HG03280 (cell line): ENCODE measurements around the gene MED7.

Experiments
- ATAC-seq: cut with Tn5 transposase; IDR thresholded peaks from one replicate; pipeline ENCODE4 v1.9.1; 2021; ENCODE audit warnings: mild to moderate bottlenecking, moderate library complexity; ENCODE audit not compliant: unreplicated experiment

Gene MED7

DNA sequence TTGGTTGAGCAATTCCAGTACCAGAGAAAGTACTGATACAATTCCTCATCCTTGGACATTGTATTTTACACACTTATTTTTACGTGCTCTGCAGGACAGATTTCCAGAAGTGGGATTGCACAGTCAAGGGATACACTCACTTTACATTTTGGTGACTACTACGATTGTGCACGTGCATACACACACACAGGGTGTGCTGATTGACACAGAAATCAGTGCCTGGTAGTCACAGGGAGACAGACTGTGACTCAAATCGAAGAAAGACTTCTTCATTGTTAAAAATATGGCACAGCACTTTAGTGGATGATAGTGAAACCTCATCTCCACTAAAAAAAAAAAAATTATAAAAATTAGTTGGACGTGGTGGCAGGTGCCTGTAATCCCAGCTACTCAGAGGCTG, 21.9 kb upstream of the MED7 start:
- ATAC-seq: no peak

DNA sequence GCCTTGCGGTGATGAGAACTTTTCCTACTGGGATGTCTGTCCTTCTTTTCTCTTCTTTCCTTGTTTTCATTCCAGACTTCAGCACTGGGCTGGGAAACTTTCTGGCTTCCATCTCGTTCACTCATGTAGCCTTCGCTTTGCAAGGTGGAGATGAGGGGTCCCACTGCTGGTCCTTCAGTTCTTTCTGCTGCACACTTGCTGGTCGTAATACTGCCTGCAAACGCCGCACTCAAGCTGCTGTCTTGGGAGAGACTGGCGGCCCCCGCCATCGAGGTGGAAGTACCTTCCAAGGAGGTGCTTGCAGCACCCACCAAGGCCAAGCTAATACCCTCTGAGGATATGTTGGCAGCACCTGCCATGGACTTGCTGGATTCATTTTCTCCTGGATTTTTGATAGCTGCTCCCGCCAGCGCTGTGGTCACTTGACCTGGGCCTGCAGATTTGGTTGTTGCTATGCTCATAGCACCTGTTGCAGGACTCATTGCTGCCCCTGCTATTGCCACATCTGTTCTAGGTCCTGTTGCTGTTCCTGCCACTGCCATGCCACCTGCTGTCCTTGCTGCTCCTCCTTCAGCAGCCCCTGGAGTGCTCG, 20.4 kb upstream of the MED7 start:
- ATAC-seq: no peak

DNA sequence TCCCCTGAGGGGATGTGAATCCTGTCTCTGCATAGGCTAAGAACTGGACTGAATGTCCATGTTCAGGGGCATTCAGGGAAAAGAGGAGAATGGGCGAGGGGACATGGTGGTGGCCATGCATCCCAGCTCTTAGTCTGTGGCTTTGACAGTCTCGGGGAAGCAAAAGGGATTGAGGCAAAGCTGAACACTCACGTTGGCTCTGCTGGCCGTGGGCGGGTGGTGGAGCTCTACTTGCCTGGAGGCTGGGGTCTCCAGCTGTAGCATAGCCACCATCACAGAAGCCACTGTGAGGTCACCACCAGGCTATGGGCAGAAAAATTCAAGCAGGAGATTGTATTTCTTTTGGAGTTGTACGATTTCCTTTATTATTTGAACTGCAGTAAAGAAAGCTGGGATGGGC, 19.3 kb upstream of the MED7 start:
- no peak for ATAC-seq

DNA sequence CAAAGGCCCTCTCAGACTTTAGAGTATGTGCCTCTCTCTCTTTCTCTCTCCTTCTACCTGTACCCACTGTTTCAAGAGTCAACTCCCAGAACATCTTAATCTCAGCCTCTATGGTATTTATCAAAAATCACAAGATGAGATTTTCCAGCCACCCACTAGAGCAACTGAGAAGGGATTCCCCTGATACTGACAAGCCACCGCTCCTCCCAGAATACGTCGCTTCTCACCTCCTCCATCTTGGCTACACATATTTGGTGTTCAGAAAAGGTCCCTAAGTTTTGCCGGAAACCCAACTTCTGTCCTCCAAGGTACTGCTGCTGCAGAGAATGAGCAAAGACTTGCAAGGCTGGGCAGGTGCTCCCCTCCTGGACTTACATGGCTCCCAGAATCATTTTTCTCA, 17.3 kb upstream of the MED7 start:
- no peak for ATAC-seq

DNA sequence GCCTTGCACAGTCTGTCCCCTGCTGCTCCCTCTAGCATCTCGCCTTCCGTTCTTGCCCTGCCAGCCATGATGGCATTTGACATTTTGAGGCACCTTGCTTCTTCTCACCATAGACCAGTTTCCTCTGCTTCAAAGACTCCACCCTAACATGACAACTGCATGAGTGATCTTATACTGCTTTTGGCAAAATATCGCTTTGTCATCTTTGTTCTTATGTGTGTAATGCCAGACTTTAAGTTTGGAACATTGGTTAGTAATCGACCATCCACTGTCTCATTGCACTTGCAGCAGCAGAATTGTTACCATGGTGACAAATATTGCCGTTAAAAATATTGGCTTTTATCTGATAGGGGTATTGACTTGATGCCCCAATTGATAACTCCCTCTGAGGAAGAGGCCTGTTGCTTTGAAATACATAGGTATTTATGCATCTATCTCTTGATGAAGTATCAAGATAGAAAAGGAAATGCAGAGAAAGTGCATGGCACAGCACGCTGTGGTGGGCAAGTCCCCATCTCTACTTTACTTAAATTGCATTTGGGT, 16.6 kb upstream of the MED7 start:
- no peak for ATAC-seq

DNA sequence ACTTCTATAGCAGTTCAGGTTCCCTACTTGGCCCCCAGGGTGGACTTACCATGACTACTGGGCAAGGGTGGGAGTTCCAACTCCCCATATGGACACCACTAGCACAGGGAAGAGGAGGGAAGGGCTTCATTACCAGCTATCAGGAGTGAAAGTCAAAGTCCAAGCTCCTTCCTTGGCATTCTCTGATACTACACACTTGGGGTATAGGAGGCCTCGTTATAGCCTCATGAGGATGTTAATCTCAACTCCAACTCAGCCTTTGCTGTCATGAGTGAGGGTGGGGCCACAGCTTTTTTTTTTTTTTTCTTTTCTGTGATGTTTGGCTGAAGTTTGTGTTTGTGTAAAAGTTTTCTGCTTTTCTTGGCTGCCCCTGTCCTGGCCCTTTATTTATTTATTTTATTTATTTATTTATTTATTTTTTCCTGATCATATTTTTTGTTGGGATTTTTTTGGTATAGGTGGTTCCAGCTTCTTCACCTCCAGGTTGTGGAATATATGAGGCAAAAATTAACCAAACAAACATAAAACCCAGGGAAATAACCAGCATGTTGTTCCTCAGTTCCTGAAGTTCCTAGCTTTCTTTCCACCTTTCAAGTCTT, 14.7 kb upstream of the MED7 start:
- no peak for ATAC-seq

DNA sequence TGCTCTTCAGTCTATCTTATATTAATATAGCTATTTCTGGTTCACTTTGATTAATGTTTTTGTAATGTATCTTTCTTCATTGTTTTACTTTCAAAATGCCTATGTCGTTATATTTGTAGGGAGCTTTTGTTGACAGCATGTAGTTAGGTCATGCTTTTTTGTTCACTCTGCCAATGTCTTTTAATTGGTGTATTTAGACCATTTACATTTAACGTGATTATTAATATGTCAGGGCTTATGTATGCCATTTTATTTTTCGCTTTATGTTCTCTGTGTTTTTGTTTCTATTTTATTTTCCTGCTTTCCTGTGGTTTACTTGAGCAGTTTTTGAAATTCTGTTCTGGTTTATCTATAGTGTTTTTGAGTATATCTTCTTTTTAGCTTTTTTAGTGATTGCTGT, 12.6 kb upstream of the MED7 start:
- ATAC-seq: no peak

DNA sequence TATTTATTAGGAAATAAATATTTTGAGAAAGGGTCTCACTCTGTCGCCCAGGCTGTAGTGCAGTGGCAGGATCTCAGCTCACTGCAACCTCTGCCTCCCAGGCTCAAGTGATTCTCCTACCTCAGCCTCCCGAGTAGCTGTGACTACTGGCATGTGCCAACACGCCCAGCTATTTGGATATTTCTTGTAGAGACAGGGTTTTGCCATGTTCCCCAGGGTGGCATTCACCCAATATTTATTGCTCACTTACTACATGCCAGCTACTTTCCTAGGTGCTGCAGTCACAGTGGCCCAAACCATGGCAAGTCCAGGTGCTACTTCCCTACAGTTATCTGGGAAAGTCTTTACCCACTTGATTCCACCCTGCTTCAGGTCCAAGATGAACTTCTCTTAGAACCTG, 8.3 kb upstream of the MED7 start:
- no peak for ATAC-seq

DNA sequence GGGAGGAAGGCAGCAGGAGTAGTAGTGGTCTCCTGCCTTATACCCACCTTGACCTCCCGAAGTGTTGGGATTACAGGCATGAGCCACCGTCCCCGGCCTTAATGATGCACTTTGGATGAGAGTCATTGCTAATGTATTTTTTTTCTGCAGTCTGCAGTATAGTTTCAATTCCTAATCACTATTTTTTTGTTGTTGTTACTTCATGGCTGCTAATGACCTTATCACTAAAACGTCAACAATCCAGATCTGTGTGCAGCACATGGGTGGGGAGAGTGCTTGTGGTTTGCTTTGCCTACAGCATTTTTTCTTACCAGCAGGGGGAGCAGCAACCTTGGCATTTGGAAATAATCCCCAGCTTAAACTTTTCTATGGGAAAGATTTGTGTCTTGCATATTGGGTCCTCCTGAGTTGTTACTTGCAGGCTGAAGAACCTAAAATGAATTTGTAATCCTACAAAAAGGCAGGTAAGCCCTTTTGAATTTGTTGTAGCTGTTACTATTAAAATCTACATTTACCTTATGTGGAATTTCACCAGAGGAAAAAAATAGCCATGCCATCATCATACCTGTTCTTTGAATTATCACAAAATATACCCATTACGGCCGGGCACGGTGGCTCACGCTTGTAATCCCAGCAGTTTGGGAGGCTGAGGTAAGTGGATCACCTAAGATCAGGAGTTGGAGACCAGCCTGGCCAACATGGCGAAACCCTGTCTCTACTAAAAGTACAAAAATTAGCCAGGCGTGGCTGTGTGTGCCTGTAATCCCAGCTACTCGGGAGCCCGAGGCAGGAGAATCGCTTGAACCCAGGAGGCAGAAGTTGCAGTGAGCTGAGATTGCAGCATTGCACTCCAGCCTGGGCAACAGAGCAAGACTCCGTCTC, 6.3 kb upstream of the MED7 start:
- peak; percentile 84 for ATAC-seq

DNA sequence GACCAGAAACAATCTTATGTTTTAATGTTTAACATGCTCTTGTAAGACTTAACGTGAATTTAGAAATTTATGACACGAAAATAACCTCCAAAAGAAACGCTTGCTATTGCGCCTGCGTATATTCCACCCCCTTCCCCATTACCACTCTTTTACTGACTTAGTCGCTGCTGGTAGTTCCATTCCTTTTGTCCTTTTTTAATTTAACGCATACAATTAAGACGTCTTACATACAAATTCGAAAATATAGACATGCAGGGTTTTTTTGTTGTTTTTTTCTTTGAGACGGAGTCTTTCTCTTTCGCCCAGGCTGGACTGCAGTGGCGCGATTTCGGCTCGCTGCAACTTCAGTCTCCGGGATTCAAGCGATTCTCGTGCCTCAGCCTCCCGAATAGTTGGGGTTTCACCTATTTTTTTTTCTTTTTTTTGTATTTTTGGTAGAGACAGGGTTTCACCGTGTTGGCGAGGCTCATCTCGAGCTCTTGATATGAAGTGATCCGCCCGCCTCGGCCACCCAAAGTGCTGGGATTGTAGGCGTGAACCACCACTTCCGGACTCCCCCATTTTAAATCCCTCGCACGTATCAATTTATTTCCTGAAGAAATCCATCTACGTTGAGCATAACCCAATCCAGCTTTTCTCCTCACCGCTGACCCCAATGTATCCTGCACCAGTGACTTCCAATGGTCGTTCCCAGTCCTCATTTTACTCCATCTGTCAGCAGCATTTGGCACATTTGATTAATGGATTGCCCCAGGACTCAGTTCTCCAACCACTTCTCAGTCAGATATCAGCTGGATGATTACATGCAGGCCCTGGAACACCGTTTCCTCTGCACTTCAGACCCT, 684 bp upstream of the MED7 start:
- peak; percentile 40 for ATAC-seq

DNA sequence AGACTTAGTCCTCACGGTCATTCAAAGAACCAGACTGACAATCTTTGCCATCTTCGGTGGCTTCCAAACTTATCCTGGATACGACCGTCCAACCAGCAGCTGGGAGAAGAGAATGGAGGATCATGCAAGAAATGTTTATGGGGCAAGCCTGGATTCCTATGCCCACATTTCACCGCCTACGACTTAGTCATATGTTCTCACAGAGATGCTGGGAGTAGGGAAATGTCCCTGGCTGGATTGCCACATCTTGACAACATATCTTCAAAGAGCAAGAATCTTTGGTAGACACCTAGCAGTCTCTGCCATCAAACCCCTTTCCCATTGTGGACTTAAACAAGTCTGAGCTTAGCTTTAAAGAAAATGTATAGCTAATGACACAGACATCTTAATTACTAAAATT, 5.0 kb downstream of the MED7 start:
- no peak for ATAC-seq

DNA sequence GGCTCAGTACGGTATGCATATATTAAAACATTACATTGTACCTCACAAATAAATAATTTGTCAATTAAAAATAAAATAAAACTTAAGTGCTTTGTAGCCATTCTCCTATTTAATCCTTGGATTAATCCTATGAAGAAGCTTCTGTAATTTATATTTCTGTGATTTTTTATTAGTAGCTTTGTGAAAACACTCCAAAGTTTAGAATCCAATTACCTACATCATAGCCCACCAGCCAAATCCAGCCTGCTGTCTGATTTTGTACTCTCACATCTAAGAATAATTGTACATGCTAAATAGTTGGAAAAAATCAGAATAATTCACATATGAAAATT, 10.4 kb downstream of the MED7 start:
- no peak for ATAC-seq

DNA sequence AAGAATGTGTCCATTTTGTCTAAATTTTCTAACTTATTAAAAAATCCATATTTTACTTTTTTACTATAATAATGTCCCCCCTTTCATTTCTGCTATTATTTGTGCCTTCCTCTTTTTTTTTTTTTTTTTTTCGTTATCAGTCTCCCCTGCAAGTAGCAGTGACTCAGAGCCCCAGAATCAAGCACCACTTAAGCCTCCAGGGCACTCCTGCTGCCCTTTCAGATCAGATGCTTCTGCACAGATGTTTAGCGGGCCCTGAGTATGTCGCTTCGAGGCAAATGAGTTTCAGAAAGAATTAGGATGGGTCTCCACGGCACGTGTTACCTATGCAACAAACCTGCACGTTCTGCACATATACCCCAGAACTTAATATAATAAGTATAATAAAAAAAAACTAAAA, 11.7 kb downstream of the MED7 start:
- peak; percentile 63 for ATAC-seq

DNA sequence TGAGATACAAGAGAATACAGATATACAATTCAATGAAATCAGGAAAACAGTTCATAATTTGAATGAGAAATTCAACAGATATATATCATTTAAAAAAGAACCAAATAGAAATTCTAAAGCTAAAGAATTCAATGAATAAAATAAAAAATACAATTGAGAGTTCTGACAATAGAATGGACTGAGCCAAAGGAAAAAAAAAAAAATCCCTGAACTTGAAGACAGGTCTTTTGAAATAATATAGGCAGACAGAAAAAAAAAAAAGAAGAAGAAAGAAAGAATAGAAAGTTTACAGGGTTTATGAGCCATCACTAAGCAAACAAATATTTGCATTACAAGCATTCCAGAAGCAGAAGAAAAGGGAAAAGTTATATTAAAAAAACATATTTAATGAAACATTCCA, 21.0 kb downstream of the MED7 start:
- ATAC-seq: no peak

DNA sequence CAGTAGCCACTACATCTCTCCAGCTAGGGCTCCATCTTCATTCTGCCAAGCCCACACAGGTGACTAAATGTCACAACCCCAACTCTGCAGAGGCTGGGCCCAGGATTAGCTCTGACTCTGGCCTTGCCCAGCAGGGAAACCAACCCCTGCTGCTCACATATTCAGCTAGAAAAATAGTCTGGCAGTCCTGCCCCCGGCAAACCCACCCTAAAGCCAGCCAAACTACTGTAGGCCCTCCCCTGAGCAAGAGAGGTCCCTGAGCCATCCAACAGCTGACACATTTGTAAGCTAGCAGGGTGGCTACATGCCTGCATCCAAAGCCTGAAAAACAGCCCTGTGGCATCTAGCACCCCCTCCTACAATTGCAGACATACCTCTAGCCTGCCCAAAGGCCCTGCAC, 22.6 kb downstream of the MED7 start:
- ATAC-seq: no peak

DNA sequence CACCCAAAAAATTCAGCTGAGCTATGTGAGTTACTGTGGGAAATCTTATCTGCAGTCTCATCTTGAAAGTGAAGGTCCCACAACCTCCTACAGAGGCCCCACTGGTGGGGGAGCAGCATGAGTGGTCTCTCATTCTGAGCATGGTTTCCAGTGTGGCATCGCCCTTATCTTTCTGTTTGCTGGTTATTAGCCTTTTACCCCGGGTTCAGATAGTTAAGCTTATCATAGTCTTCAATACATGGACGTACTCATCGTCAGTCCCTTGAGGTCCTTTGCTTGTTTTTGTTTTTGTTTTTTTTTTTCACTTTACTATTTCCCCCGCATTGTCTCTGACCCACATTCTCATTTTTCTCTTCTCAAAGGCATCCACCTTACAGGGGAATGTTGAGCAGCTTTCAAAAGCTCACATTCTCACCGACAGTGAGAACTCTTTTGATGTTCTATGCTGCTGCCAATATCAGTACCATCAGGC, 26.1 kb downstream of the MED7 start:
- peak; percentile 60 for ATAC-seq

DNA sequence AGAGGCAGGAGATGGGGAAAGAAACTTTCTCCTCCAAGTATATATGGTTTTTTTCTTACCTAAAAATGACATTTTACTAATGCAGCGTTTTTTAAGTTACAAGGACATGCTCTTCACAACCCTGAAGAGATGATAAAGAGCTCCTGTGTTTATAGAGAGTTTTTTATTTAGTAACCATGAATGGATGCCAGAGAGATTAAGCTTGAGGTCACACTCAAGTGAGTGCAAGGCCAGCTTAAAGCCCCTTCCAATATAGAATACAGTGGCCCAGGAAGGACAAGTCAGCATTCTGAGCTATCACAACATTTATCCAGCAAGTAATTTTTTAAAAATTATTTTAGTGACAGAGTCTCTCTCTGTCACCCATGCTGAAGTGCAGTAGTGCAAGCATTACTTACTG, 27.2 kb downstream of the MED7 start:
- ATAC-seq: no peak

DNA sequence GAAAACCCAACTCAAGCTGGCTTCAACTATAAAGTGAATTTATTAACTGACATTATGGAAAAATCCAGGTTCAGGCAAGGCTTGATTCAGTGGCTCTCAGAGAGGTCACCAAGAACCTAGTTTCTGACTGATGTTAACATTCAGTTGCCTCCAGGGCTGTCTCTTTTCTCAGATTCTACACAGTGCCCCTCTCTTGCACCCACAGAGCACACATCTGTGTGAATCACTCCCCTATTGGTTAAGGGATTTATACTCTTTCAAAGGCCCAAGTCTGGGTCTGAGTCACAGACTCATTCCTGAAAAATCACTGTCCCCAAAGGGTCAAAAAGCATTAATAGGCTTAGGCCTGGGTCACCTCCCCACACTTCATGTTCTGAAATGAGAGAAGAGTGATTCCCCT, 27.7 kb downstream of the MED7 start:
- ATAC-seq: no peak

DNA sequence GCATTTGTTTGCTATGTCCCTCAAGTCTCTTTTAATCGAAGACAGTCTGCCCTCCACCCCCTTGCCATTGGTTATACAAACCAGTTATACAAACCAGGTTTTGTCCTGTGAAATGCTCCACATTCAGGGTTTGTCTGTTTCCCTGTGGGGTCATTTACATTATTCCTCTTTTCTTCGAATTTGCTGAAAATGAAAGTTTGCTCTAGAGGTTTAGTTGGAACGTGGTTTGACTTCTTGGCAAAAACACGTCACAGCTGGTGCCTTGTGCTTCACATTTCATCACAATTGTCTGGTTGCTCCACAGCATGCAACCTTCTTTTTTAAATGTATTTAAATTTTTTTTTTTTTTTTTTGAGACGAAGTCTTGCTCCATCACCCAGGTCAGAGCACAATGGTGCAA, 29.7 kb downstream of the MED7 start:
- ATAC-seq: no peak

DNA sequence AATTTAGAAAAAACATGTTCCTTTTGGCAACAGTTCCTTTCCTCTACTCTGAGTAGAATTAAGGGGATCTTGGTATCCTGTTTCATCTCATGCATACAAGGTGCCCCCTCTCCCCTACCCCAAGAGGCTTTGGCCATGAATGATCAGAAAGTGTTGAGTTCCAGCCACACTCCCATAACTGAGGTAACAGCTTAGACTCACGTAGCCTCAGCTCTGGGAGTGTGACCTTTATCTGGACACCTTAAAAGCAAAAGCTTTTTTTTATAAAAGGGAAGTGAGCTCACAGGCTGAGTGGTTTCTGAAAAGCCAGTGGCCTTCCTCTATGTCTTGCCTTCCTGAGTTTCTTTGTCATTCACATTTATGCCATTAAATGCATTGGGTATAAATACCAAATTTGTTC, 32.9 kb downstream of the MED7 start:
- peak; percentile 56 for ATAC-seq

DNA sequence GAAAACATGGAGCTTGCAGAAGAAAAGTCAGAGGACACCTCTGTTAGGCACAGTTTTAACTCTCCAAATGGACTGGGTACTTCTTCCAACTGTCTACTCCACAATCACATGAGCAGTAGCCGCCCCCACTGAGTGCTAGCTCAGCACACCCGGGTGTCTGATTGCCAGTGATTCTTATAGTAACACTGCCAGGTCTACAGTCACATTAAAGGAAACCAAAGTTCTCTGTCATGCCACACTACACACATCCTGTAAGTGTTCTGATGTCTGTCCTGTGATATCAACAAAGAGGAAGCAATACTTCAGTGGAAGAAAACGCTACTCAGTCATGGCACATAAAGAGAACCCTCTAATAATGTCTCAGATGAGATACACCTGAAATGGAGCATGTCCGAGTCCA, 33.7 kb downstream of the MED7 start, which contains the start of gene HAVCR2:
Gene HAVCR2, minus strand, starts transcription at position 69 of the 400 bp plus-strand sequence. Its CDS starts 61 bp downstream, at position 8.
- ATAC-seq: peak; percentile 69
